HCT116 (cell line): ENCODE measurements around the gene SLC16A10. TPM values are rescaled to one million over a fixed set of nuclear protein-coding genes. Genes with fewer than 3 reads are reported as not detected.
A peak's percentile ranks its signal among the peaks of the same experiment; 100 is the strongest.

Experiments
- ATAC-seq: fragments of 200-7000 bp; cut with Tn5 transposase; 2 replicates; pipeline ENCODE4 v1.9.1; 2020; ENCODE audit warnings: mild to moderate bottlenecking, moderate library complexity
- BruUV-seq: library from RNA; stranded (reverse); fragments of 400-500 nt; replicated peaks from 2 replicates; lab custom pipeline; 2021; lab: Mats Ljungman, UMichigan
- CTCF ChIA-PET: fragments of 300-600 bp; sonication (Branson Sonifier 250); formaldehyde crosslinking; loops from one replicate; lab custom pipeline; 2021; ENCODE audit warnings: antibody characterized with exemption; lab: Charles Lee
- POLR2A ChIA-PET: fragments of 300-600, 350-600 bp; sonication (Branson Sonifier 250); formaldehyde crosslinking; loops from one replicate; lab custom pipeline; 2021; ENCODE audit warnings: antibody characterized with exemption; lab: Charles Lee
- RAD21 ChIA-PET, 2 experiments: fragments of 300-600 bp; sonication (Branson Sonifier 250); formaldehyde crosslinking; loops; one replicate each; lab custom pipeline; 2023; ENCODE audit warnings: low total read pairs in 2 of 2; ENCODE audit not compliant: uncharacterized antibody in 2 of 2, unreplicated experiment in 2 of 2, low non-redundant PET in 1 of 2; lab: Charles Lee
- DNase-seq: peaks from one replicate; pipeline ENCODE4 v3.0.0-alpha.2; 2010; ENCODE audit warnings: low read depth, low spot score
- H2AFZ ChIP-seq: fragments of 200-600 bp; shearing (Covaris generic), sonication (generic); 2 replicates; pipeline ENCODE4 v1.6.1; 2017; ENCODE audit warnings: low read depth, mixed run types, mixed read lengths, antibody characterized with exemption, low read length; ENCODE audit not compliant: poor library complexity, severe bottlenecking
- H3K27ac ChIP-seq: 2 replicates; pipeline ENCODE4 v1.5.1; 2012; ENCODE audit warnings: low read depth, low read length
- H3K27me3 ChIP-seq: fragments of 200-600 bp; sonication (generic); 2 replicates; pipeline ENCODE4 v1.6.1; 2016; ENCODE audit warnings: mixed run types, low read length, mixed read lengths; ENCODE audit not compliant: insufficient read depth
- H3K36me3 ChIP-seq, 2 experiments: fragments of 200-500 bp in 1 of 2; fragments of 200-600 bp in 1 of 2; sonication (Bioruptor generic) in 1 of 2; sonication (generic) in 1 of 2; 2 replicates each; pipeline versions ENCODE4 v1.5.1 to v1.6.1; 2014 to 2016; ENCODE audit warnings: low read length in 2 of 2, inconsistent platforms in 1 of 2, mixed read lengths in 1 of 2, mixed run types in 1 of 2; ENCODE audit not compliant: insufficient read depth in 2 of 2, control insufficient read depth in 1 of 2
- H3K4me1 ChIP-seq, 2 experiments: fragments of 200-600 bp in 1 of 2; sonication (generic) in 1 of 2; 2 replicates each; pipeline versions ENCODE4 v1.5.1 to v1.6.1; 2012 to 2017; ENCODE audit warnings: low read length in 2 of 2, inconsistent platforms in 1 of 2, mild to moderate bottlenecking in 1 of 2, mixed read lengths in 1 of 2, mixed run types in 1 of 2, moderate library complexity in 1 of 2; ENCODE audit not compliant: insufficient read depth in 2 of 2, control insufficient read depth in 1 of 2
- H3K4me2 ChIP-seq: fragments of 200-600 bp; sonication (generic); 2 replicates; pipeline ENCODE4 v1.6.1; 2017; ENCODE audit warnings: mixed run types, low read length, mixed read lengths
- H3K4me3 ChIP-seq, 2 experiments: fragments of 200-600 bp in 1 of 2; sonication (generic) in 1 of 2; replicated peaks in 1 of 2; 2 replicates each; pipeline ENCODE4 v1.5.1; 2011 to 2016; ENCODE audit warnings: low read length in 2 of 2, control low read depth in 1 of 2, low read depth in 1 of 2, mild to moderate bottlenecking in 1 of 2, mixed read lengths in 1 of 2, mixed run types in 1 of 2
- H3K79me2 ChIP-seq: fragments of 200-600 bp; sonication (generic); 2 replicates; pipeline ENCODE4 v1.6.1; 2017; ENCODE audit warnings: mild to moderate bottlenecking, mixed run types, low read length, moderate library complexity, mixed read lengths; ENCODE audit not compliant: insufficient read depth
- H3K9ac ChIP-seq: fragments of 200-600 bp; sonication (generic); 2 replicates; pipeline ENCODE4 v1.6.1; 2016; ENCODE audit warnings: low read length, mixed read lengths
- H3K9me2 ChIP-seq: fragments of 200-600 bp; sonication (generic), shearing (Covaris generic); 2 replicates; pipeline ENCODE4 v1.6.1; 2017; ENCODE audit warnings: mixed run types, mild to moderate bottlenecking, moderate library complexity; ENCODE audit not compliant: insufficient read depth
- H3K9me3 ChIP-seq, 2 experiments: fragments of 200-500 bp in 1 of 2; fragments of 200-600 bp in 1 of 2; sonication (Bioruptor generic) in 1 of 2; sonication (generic) in 1 of 2; 2 replicates each; pipeline ENCODE4 v1.6.1; 2014 to 2017; ENCODE audit warnings: low read length in 2 of 2, mixed read lengths in 2 of 2, inconsistent platforms in 1 of 2, low read depth in 1 of 2, mild to moderate bottlenecking in 1 of 2, mixed run types in 1 of 2, moderate library complexity in 1 of 2; ENCODE audit not compliant: control insufficient read depth in 1 of 2, insufficient read depth in 1 of 2
- H4K20me1 ChIP-seq: fragments of 200-600 bp; sonication (generic), shearing (Covaris generic); 2 replicates; pipeline ENCODE4 v1.6.1; 2017; ENCODE audit warnings: mixed run types, mild to moderate bottlenecking, moderate library complexity; ENCODE audit not compliant: insufficient read depth
- ATF3 ChIP-seq: IDR thresholded peaks from 2 replicates; pipeline ENCODE4 v1.6.1; 2012
- CBX3 ChIP-seq: IDR thresholded peaks from 2 replicates; pipeline ENCODE4 v1.6.1; 2012; ENCODE audit warnings: low read depth
- CTCF ChIP-seq, 3 experiments: fragments of 200-600 bp in 1 of 3; sonication (generic) in 1 of 3; IDR thresholded peaks in 2 of 3; conservative IDR thresholded peaks in 1 of 3; 2 replicates each; pipeline ENCODE4 v1.5.1; 2012 to 2017; ENCODE audit warnings: low read depth in 2 of 3, low read length in 2 of 3, antibody characterized with exemption in 1 of 3, borderline replicate concordance in 1 of 3, control low read depth in 1 of 3, mild to moderate bottlenecking in 1 of 3, mixed read lengths in 1 of 3, mixed run types in 1 of 3, moderate library complexity in 1 of 3; ENCODE audit not compliant: insufficient read depth in 1 of 3
- EGR1 ChIP-seq: IDR thresholded peaks from 2 replicates; pipeline ENCODE4 v1.6.1; 2012; ENCODE audit warnings: low read depth
- EZH2 ChIP-seq: fragments of 200-600 bp; sonication (generic); IDR thresholded peaks from 2 replicates; pipeline ENCODE4 v1.6.1; 2017; ENCODE audit warnings: antibody characterized with exemption, mixed run types
- JUND ChIP-seq: IDR thresholded peaks from 2 replicates; pipeline ENCODE4 v1.6.1; 2012
- MAX ChIP-seq: IDR thresholded peaks from 2 replicates; pipeline ENCODE4 v1.6.1; 2012
- POLR2A ChIP-seq: IDR thresholded peaks from 2 replicates; pipeline ENCODE4 v1.7.0; 2011; ENCODE audit warnings: borderline replicate concordance; ENCODE audit not compliant: insufficient read depth, insufficient read length; ENCODE audit errors: extremely low read depth
- POLR2AphosphoS5 ChIP-seq: IDR thresholded peaks from 2 replicates; pipeline ENCODE4 v1.6.1; 2011; ENCODE audit warnings: mild to moderate bottlenecking, low read depth, low read length, moderate library complexity
- SIN3A ChIP-seq: IDR thresholded peaks from 2 replicates; pipeline ENCODE4 v1.6.1; 2012; ENCODE audit warnings: low read depth
- SP1 ChIP-seq: IDR thresholded peaks from 2 replicates; pipeline ENCODE4 v1.6.1; 2012; ENCODE audit warnings: low read depth
- YY1 ChIP-seq: IDR thresholded peaks from 2 replicates; pipeline ENCODE4 v1.6.1; 2011; ENCODE audit warnings: low read length, low read depth, moderate library complexity, mild to moderate bottlenecking; ENCODE audit not compliant: insufficient replicate concordance; ENCODE audit errors: extremely low read depth
- ZBTB33 ChIP-seq: IDR thresholded peaks from 2 replicates; pipeline ENCODE4 v1.6.1; 2011; ENCODE audit warnings: mild to moderate bottlenecking, low read length, moderate library complexity; ENCODE audit not compliant: insufficient replicate concordance; ENCODE audit errors: extremely low read depth
- ZFX ChIP-seq: fragments of 450-650 bp; IDR thresholded peaks from 2 replicates; pipeline ENCODE4 v1.6.1; 2017
- ZNF274 ChIP-seq: fragments of 200-500 bp; sonication (Bioruptor generic); IDR thresholded peaks from 2 replicates; pipeline ENCODE4 v1.6.1; 2014; ENCODE audit warnings: mild to moderate bottlenecking, low read depth, low read length, inconsistent platforms
- intact Hi-C: fragments of 100-400 bp; cut with micrococcal nuclease; formaldehyde crosslinking; loops from 2 replicates; pipeline ENCODE4 v1.10.0; 2022
- total RNA-seq: library from RNA; stranded (reverse); gene quantifications from one replicate; pipeline ENCODE4 v1.2.1, GENCODE V29; 2021; ENCODE audit not compliant: unreplicated experiment

The SLC16A10 gene
- total RNA-seq, 1 experiment from 2014 or later: 8.3 TPM

GRCh38 chr6:111052171-111052570, 35.1 kb upstream of the SLC16A10 start:
- Histone ChIP-seq H3K4me1 (no peaks in the 10 kb centered on the region), H3K4me2 (no peak overlapping the region), H3K79me2 (no peaks in the 10 kb centered on the region), H3K9me3 (no peaks in the 10 kb centered on the region), H4K20me1 (no peaks in the 10 kb centered on the region), H3K36me3 (no peaks in the 10 kb centered on the region), H3K9ac (no peak overlapping the region), H3K4me3 (no peak overlapping the region), H2AFZ (no peak overlapping the region), H3K27ac (no peak overlapping the region), H3K9me2 (no peaks in the 10 kb centered on the region), H3K27me3 (no peaks in the 10 kb centered on the region)
- intact Hi-C loops: no loop called here
- no peak for DNase-seq
- ChIA-PET POLR2A (no interaction called here), CTCF (no interaction called here), RAD21 (no interaction called here)
- TF ChIP-seq EZH2 (no peak), POLR2A (no peak)
- no TSS peak for BruUV-seq
- ATAC-seq: no peak

- Histone ChIP-seq H3K4me1 (no peaks in the 10 kb centered on the region), H3K9me3 (no peaks in the 10 kb centered on the region), H4K20me1 (no peaks in the 10 kb centered on the region), H3K27ac (no peak overlapping the region), H3K4me2 (peak overlapping the region; percentile 42), H3K4me3 (no peak overlapping the region), H3K9me2 (no peaks in the 10 kb centered on the region), H3K27me3 (no peaks in the 10 kb centered on the region), H3K36me3 (no peaks in the 10 kb centered on the region), H2AFZ (no peak overlapping the region), H3K79me2 (no peaks in the 10 kb centered on the region), H3K9ac (no peak overlapping the region)
- ChIA-PET RAD21 (interaction anchor here in 1 of 2 experiments (1.0 kb wide), 1 partner anchor 112 kb away, joined by 3 read pairs; no protein-coding TSS in a partner anchor), CTCF (interaction anchor here (0.7 to 1.9 kb wide), 9 partner anchors 11 to 202 kb away, joined by 3 to 8 read pairs (median 4); a partner anchor contains a TSS), POLR2A (interaction anchor here (0.6 kb wide), 1 partner anchor 27 kb away, joined by 3 read pairs; no protein-coding TSS in a partner anchor)
- ATAC-seq (peak; percentile 92), DNase-seq (peak; percentile 50)
- no TSS peak for BruUV-seq
- intact Hi-C loops: loop anchor here (1.0 kb wide), 1 partner anchor 153 kb away; no protein-coding TSS in a partner anchor
- no peak for TF ChIP-seq SIN3A
- TF ChIP-seq ATF3: no peak
- no peak for TF ChIP-seq ZFX
- TF ChIP-seq POLR2A: no peak
- no peak for TF ChIP-seq EZH2
- no peak for TF ChIP-seq POLR2AphosphoS5
- peak; percentile 85 to 87 (median 86) for TF ChIP-seq CTCF (IDR thresholded peaks at IDR 0.05 in 2 of 3, conservative IDR thresholded peaks at IDR 0.05 in 1 of 3; ENCODE audit: borderline replicate concordance in 1 of 3, insufficient read depth in 1 of 3, low read depth in 2 of 3, low read length in 2 of 3)
- no peak for TF ChIP-seq SP1
- TF ChIP-seq ZNF274: no peak
- TF ChIP-seq MAX: peak; percentile 31; the same call in 1 of the 2 replicates
- 0 out of 2 replicates have a peak, but pooled peaks have one; percentile 44 for TF ChIP-seq CBX3
- TF ChIP-seq YY1: no peak
- TF ChIP-seq ZBTB33: no peak
- TF ChIP-seq EGR1: no peak
- no peak for TF ChIP-seq JUND
Measured at GRCh38 chr6:111057074-111057752, 30.1 kb upstream of the SLC16A10 start.
